NCI-H446 (cell line): Measurements from ENCODE around the gene PPP2R2C.

Source experiments
- DNase-seq, 2 experiments: peaks; one replicate each; lab custom pipeline; 2025; lab: John Stamatoyannopoulos, UW

Gene PPP2R2C

DNA sequence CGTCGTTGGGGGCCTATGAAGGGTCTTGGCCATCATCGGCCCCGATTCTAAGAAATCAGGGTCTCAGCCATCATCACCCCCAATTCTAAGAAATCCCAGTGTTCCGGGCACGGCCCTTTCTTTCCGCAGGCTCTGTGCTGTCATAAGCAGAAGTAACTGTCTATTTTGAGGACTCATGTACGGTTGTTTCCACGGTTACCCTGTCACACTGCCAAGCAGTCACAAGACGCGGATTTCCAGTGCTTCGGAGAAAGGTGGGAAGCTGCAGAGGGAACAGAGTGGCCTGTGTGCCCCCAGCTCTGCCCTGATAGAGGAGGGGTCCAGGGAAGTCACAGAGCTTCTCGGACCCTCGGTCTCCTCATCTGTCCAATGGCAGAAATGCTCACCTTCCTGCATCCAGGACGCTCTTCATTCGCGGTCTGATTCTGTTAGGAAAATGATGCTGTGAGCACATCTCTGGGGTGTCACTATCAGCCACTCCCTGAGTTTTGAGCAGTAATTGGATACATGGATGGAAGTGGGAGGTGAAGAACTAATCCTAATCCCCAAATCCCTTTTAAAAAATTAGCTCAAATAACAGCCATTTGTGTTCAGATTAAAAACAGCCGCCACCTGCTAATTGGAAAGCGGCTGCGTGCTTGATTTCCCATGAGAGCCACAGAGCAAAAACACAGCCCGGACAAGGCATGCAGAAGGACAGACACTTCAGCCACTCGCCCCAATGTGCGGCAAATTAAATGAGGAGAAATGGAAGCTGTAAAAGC lies 129.7 kb downstream of the PPP2R2C start:
- no peak for DNase-seq

DNA sequence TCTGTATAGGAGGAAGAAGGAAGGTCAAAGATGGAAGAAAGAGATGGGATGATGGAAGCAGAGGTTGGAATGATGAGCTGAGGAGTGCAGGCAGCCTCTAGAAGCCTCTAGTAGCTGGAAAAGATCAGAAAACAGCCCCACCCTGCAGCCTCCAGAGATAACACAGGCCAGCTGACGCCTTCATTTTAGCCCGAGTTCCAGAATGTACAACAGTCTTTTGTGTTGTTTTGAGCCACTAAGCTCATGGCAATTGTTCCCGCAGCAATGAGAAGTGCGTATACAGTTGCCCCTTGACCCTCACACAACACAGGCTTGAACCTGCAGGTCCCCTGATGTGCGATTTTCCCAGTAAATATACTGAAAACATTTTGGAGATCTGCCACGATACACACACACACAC lies 130.7 kb downstream of the PPP2R2C start:
- DNase-seq: no peak

- no peak for DNase-seq
These were observed 131.9 kb downstream of the PPP2R2C start for GRCh38 chr4:6340446-6341015.

DNA sequence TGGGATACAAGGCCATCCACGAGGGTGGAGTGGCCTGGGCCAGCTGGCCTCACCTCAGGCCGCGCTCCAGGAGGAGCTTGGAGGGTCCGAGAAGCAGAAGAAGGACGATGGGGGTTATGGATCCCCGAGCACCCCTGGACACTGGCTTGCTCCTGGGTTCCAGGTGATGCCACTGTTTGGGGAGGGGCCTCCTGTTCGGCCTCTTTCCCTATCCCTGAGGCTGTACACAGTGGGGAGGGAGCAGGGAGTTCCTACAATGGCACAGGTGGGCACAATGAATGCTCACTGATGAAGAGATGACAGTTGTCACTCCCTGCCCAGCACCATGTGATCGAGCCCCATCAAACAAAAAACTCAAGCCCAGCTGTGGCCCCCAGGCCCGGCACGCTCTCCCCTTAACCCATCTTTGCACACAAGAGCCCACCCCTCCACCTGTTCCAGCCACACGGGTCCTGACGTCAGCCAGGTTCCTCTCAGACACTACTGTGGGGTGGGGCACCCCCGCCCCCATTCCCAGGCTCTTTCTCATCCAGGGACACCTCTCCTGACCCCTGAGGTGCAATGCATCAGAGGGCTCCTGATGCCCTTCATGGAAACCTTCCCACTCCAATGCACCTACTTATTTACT lies 132.5 kb downstream of the PPP2R2C start:
- DNase-seq: no peak

DNA sequence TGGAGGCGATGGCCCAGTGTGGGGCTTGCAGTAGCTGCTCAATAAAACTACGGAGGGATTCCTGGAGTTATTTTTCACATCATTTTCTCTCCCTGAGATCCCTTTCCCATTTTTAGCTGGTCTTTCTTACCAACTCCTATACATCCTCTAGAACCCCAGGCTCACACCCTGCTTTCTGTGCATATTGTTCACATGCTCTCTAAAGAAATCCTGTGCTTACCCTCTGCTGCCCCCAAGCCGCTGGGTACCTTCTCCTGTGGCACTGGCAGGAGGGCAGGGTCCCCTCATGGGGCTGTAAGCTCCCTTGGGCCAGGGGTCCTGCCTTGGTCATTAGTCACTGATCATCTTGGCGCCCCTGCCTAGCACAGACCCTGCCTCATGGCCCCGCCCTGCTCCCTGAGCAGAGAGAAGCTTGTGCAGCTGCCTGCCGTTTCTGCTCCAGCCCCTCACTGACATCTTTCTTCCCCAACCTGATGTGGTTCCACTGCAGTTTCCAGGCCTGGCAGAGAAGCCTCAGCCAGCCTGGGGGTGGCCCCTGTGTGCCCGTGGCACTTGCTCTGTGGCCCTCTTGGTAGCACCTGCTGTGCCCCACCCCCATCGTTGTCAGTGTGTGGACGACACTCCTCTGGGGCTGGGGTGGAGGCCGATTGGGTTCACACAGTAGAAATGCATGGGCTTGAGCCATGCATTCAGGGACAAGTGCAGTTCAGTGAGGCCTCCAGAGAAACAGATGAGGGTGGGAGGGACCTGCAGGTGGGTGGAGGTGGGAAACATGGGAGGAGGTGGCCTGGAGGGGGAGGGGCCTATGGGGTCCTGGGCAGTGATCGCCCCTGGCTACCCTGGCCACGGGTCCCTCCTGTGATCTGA lies 133.2 kb downstream of the PPP2R2C start:
- DNase-seq: no peak

- no peak for DNase-seq
These were observed 134.1 kb downstream of the PPP2R2C start for GRCh38 chr4:6338175-6338950.

- no peak for DNase-seq
These were observed 135.0 kb downstream of the PPP2R2C start for GRCh38 chr4:6337331-6337935.

DNA sequence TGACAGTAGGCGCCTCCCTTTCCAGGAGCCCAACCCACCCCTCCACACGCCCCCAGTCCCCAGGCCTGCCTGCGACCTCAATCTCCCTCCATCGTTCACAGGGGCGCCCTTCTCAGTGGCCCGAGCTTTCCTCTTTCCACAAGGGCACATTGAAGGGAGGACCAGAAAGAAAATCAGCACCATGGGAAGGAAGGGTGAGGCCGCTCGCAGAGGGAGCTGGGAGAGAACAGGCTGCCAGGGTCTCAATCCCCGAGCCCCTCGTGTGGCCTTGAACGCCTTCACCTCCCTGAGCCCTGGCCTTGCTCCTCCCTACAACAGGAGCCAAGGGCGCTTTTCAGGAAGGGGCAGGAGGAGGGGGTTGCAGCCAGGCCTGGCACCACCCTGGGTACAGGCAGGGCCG lies 136.2 kb downstream of the PPP2R2C start:
- DNase-seq: no peak

DNA sequence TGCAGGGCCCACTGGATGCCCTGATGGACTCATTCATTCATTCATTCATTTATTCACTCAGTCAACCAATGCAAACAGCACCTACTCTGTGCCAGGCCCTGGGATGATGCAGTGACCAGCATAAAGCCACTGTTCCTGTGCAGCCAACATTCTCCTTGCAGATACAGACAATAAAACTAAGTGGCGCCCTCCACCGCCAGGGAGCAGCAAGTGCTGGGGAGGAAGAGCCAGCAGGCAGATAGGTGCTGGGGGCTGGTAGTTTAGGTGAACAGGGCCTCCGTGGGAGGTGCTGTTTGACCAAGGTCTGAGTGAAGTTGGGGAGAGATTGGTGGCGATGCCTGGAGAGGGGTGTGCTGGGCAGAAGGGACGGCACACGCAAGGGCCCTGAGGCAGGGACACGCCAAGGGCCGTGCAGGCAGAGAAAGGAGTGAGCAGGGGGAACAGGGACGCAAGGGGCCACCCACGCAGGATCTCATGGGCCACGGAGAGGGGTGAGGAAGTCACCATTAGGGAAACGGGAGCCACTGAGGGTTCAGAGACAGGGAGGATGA lies 137.3 kb downstream of the PPP2R2C start:
- DNase-seq: no peak

DNA sequence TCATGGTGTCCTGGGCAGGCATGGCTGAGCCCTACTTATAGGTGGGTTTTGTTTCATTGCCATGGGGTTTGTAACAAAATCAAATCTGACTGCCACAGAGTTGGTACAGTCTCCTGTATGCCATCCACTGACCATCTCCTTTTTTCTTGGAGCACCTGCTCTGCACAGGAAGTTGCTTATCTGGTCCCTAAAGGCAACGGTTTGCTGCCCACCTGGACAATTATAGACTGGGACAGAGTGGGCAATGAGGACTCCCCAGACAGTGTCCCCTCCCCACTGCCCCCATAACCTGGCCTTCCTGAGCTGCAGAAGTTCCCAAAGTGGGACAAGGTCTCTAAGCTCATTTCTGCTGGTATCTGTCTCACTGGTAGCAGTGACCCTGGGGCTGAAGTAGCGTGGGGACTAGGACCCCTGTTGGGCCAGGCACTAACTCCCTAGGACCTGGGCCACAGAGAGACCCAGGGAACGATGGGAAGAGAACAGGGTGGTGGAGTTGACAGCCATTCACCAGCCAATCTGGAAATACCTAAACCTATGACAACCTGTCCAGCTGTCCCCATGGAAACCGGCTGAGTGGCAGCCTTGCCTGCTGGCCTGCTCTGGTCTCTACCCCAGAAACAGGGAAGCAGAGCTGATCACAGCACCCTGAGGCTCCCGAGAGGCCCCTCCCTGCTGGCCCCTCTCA lies 138.1 kb downstream of the PPP2R2C start:
- DNase-seq: no peak

DNA sequence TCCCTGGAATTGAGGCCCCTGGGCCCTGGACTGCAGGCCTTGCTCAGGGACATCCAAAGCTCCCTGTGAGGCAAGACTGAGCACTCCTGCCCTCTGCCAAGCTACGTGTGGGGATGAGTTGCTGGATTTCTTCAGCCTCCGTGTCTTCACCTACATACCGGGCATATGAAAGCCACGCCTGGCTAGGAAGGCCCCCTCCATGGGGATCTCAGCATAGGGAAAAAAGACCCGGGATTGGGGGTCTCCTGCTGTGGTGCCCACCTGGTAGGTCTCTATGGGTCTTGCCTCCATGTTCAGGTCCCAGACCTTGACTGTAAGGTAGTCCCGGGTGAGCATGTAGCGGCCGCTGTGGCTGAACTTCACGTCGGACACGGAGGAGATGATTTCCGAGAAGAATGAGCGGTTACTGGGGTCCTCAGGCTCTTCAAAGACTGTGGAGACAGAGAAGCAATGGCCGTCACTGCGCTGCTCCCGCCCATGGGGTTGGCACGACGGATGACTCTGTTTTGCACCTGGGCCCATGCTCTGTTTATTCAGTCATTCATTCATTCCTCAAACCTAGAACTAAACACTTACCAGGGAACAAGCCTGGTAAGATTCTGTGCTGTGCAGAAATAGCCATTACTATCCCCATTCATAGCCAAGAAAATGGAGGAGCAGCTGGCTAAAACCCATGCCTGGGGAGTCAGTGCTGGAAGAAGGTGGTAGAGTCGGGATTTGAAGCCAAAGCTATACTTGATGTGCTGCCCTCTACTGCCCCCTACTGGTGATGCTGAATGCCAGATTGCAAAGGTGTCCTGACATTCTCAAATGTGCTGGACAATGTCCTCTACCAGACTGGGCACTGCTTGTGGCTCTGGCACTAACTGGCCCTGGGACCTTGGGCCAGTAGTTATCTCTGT lies 138.9 kb downstream of the PPP2R2C start:
- no peak for DNase-seq

DNA sequence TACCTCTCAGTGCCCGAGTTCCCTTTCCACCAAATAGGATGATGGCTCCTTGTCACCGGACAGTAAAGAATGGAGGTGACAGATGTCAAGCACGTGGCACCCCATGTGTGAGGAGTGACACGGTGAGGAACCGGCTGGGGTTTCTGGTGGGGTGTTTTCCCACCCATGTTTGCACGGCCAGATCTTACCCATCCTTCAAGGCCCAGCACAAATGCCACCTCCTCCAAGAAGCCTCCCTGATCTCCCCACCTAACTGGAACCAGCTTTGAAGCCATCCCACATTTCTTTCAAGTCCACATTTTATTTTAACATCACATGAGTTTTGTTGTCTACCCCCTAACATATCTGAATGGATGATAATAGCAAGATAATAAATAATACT lies 139.8 kb downstream of the PPP2R2C start:
- no peak for DNase-seq

- no peak for DNase-seq
These were observed 140.3 kb downstream of the PPP2R2C start for GRCh38 chr4:6332042-6332668.

DNA sequence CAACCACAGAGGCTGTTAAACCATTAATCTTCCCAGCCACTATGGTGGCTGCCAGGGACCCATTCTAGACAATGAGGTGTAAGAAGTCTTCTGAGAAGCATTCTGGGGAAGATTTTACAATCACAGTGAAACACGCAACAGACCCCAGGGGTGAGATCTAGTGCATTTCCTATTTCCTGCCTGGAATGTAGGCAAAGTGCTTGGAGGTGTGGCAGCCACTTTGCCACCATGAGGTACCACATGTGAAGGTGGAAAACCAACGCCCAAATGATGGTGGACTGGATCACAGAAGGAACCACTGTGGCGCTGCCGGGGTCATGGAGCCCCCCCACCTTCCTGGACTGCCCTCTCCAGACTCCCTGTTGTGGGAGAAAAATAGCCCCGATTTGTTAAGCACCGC lies 140.9 kb downstream of the PPP2R2C start:
- no peak for DNase-seq

DNA sequence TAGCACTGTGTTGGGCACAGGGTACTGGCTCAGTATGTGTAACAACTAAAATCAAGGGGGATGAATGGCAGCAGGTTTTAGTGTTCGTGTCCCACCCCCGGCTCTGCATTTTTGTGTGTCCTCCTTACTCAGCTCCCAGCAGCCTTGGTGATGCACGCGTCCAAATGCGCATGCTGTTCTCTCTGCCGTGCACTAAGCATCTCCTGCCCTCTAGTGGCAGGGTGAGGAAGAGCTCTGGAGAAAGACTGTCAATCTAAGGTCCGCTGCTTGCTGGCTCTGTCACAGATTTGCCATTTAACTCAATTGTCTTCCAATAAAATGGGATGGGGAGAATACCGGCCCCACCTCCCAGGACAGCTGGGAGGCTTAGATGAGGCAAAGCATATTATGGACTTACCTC lies 141.4 kb downstream of the PPP2R2C start:
- DNase-seq: no peak

DNA sequence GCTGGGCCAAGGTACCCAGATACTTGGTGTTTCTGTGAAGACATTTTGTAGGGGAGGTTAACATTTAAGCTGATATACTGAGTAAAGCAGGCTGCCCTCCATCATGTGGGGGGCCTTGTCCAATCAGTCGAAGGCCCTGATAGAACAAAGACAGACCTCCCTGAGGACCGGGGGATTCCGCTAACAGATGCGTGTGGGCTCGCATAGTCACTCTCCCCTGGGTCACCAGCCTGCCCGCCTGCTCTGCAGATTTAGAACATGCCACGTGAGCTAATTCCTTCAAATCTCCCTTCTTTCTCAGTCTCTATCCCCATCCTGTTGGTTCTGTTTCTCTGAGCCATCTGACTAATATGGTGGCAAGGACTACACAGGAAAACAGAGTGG lies 142.0 kb downstream of the PPP2R2C start:
- DNase-seq: no peak

GRCh38 chr4:6329478-6330383 lies 142.7 kb downstream of the PPP2R2C start:
- DNase-seq: no peak

DNA sequence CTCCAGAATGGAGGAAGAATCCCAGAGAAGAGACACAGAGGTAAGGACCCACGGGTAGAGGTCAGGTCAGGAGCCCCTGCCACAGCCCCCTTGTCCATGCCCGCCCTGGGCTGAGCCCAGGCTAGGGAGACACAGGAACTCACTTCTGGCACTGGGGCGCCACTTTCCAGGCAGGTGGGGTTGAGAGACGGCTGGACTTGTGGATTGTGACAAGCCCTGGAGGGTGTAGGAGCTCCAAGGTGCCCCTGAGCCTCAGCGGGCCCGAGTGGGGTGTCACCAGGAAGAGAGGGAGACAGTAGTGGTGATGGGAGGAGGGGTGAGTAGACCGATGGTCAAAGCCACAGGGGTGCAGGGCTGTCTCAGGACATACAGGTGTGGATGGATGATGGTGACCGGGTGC lies 143.9 kb downstream of the PPP2R2C start:
- DNase-seq: no peak
